CD4-positive, alpha-beta T cell treated with Interferon alpha-2 for 1 hour (primary cell): ENCODE measurements around the gene MCM3AP.
"Not testable (repeated sequence)": the region's sequence is repeated elsewhere in the genome, so short reads cannot be mapped to it uniquely, and the experiment has no call there.

Experiments used
- DNase-seq, 2 donors: peaks; one replicate each; pipeline ENCODE4 v3.0.0-alpha.2; 2020 to 2022

The MCM3AP gene

DNA sequence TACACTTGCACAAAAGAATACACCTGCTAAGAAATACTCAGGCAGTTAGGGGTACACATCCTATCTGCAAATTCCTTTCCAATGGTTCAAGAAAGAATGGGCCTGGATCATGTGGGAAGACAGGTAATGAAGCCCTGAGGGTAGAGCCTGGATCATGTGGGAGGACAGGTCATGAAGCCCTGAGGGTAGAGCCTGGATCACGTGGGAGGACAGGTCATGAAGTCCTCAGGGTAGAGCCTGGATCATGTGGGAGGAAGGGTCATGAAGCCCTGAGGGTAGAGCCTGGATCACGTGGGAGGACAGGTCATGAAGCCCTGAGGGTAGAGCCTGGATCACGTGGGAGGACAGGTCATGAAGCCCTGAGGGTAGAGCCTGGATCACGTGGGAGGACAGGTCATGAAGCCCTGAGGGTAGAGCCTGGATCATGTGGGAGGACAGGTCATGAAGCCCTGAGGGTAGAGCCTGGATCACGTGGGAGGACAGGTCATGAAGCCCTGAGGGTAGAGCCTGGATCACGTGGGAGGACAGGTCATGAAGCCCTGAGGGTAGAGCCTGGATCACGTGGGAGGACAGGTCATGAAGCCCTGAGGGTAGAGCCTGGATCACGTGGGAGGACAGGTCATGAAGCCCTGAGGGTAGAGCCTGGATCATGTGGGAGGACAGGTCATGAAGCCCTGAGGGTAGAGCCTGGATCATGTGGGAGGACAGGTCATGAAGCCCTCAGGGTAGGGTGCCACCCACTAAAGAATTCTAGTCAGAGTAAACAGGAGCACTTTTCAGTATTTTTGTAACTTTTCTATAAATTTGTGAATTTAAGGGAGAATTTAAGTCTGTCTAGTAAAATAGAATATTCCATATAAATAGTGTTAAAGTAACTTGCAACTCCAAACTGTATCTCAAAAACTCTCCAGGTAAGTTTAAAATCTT lies 84.3 kb downstream of the MCM3AP start:
- DNase-seq: not testable (repeated sequence)

GRCh38 chr21:46199436-46200373 lies 85.7 kb downstream of the MCM3AP start:
- no peak for DNase-seq

DNA sequence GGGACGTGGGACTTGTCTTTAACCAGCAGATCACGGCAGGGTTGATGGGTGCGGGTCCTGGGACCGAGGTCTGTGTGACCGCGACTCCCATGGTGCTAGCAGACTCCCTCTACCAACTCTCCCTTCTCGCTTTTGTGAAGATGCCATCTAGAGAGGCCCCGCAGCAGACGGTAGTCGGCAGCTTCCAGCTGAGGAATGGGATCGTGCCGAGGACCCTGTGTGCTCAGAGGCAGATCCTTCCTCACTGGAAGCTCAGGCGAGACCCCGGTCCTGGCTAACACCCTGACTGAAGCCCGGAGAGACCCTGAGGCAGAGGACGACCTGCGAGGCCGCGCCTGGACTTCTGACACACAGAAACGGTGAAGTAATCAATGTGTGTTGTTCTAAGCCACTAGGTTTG lies 88.7 kb downstream of the MCM3AP start:
- DNase-seq: no peak

GRCh38 chr21:46195595-46196195 lies 89.7 kb downstream of the MCM3AP start:
- DNase-seq: no peak

DNA sequence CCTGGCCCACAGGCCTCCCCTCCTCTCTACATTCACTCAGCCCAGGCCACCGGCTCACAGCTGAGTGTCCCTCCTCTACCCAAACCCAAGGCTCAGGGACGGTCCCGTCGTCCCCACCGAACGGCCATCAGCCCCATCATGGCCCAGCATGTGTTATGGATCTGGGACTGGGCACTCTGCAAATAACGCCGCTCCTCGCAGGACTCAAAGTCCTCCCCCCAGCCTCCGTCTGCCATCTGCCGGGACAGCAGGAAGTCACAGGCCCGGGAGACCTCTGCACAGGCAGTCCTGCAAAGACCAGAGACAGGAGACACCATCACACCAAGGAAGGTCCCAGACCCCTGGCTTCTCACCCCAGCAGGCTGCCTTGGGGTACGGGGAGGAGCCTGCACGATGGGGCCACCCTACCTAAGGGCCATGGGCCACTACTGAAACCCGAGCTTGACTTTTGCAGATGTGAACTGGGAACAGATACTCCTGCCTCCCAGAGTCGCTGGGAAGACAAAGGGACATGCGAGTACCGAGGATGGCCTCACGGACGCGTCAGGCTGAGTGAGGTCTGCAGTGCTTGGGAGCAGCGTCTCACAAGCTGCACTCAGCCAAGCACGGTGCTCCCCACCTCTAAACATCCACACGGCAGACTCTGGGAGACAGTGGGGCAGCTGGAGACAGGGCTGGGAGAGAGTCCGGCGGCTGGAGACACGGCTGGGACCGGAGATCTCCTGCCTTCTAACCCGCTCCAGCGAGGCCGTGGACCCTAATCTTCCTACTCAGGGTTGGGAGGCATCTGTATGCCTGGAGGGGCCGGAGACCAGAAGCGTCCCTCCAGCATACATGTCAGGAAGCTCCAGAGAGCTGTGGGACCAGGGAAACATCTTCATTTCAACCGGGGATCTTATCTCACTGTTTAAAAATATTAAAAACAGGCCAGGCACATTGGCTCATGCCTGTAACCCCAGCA lies 90.8 kb downstream of the MCM3AP start:
- no peak for DNase-seq

DNA sequence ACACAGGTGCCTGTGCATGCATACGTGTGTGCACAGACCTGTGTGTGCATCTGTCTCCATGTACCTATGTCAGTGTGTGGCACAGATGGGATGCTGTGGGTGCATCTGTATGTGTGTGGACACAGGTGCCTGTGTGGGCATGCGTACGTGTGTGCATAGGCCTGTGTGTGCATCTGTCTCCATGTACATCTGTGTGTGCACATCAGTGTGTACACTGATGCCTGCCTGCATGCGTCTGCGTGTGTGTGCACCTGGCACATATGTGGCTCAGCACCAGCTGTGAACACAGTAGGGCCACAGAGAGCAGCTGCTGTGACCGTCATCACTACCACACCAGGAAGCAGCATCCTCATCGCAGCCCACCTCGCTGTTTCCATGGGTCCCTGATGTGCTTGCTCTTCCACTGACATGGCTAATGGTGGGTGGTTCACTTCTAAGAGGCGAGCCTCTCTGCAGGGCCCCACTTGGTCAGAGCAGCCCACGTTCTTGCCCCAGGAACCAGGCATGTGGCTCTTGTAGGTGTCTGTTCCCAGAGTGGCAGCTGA lies 91.5 kb downstream of the MCM3AP start:
- DNase-seq: no peak

DNA sequence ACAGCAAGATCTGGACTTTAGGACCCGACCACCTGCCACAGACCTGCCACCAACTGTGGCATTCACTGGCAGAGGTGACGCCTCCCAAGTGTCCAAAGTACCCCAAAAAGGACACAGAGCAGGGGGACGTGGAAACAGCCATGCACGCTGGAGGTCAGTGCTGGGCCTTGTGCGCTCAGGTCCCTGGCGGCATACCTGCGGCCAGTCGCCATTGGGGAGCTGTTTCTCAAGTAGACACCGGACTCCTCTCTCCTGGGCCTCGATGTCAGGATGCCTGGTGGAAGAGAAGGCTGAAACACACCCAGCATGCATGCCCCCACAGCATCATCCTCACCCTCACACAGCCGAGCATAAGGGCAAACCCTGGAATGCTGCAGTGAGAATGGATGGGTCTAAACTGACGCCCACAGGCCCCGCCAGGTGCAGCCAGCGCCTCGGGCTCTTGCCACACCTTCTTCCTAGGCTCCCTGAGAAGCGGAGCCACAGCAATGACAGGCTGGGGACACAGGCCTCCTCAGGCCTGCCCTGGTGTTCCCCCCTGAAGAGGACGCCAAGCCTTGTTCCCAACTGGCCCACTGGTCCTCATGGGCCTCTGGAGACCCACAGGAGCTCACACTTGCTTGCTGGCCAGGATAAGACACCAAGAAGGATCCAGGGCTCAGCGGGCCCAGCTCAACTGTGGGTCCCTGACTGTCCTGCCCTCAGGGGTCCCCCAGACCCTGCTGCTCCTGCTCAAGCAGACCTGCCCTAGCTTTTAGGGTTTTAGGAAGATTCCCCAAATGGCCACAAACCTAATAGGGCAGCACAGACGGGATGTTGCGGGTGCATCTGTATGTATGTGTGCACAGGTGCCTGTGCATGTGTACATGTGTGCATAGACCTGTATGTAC lies 93.5 kb downstream of the MCM3AP start:
- no peak for DNase-seq

DNA sequence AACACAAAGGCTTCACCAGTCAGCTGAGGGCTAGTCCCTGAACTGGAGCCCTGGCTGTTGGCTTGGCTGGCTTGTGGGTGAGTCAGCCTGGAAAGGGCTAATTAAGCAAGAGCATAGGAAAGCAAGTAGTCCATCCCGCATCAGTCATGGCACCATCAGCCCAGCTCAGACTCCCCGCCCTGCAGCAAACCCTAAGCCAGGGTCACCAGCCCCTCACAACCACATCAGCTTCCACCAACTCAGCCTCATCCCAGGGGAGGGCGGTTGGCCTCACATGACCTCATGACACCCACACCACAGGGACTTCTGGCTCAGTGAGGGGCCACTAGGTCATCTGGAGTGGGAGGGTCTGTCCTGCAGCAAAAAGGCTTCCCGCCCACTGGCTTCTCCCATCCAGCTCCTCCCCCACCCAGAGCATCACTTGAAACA lies 94.1 kb downstream of the MCM3AP start:
- DNase-seq: no peak

- DNase-seq: no peak
Measured at GRCh38 chr21:46190491-46191131, 94.8 kb downstream of the MCM3AP start.

DNA sequence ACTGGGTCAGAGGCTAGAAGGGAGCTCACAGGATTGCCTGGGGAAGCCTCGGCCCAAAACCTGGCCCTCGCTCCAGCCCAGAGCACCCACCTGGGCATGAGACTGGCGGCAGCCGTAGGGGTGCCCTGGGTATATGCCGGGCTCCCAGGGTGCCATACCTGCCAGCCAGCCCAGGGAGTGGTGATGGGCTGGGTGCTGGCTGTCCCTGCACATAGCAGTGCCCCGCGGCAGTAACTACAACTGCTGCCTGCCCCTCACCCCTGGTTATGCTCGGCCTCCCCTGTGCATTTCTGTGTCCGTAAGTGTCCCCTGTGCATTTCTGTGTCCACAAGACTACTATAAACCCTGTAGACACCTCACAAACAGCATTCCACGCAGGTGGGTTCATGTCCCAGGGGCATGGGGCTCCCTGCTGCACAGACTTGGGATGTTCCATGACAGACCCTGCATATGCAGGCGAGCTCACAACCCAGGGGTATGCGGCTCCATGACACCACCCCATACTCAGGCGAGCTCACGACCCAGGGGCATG lies 95.4 kb downstream of the MCM3AP start:
- no peak for DNase-seq

GRCh38 chr21:46189213-46189958 lies 96.0 kb downstream of the MCM3AP start:
- no peak for DNase-seq

GRCh38 chr21:46188226-46189212 lies 96.9 kb downstream of the MCM3AP start:
- no peak for DNase-seq

DNA sequence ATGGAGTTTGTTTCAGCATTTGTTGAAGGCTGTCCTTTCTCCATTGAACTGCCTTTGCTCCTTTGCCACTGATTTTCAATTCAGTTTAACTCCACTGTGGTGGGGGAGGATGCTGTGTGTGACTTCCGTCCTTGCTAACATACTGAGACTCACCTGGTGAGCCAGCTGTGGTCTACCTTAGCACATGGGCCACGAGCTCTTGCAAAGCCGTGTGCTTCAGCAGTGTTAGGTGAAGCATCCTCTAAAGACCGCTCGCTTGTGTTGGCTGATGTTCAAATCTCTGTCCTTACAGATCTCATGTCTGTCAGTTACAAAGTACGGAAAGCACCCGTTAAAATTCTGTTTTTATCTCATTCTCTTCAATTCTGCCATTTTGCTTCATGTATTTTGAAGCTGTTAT lies 97.6 kb downstream of the MCM3AP start:
- no peak for DNase-seq

- no peak for DNase-seq
Measured at GRCh38 chr21:46187261-46187660, 98.2 kb downstream of the MCM3AP start.

DNA sequence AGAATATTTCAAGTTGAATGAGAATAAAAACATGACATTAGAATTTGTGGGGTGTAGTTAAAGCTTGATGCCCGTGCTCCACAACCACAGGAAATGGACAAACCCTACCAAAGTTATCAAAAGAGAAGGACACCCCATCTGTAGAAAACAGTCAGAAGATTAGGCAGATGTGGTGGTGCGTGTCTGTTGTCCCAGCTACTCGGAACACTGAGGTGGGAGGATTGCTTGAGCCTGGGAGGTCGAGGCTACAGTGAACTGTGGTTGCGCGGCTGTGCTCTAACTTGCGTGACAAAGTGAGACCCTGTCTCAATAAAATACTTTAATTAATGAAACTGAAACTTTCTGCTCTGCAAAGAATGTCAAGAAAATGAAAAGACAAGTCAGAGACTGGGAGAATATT lies 99.7 kb downstream of the MCM3AP start:
- DNase-seq: no peak
